GM18505 (cell line): ENCODE results near the gene PDCD1.
"Not testable (repeated sequence)": the region's sequence is repeated elsewhere in the genome, so short reads cannot be mapped to it uniquely, and the experiment has no call there.

Experiments used
- ATAC-seq: cut with Tn5 transposase; IDR thresholded peaks from one replicate; pipeline ENCODE4 v1.9.1; 2021; ENCODE audit not compliant: unreplicated experiment
- POLR2A ChIP-seq: IDR thresholded peaks from 4 replicates; pipeline ENCODE4 v1.6.1; 2011; ENCODE audit warnings: borderline replicate concordance; ENCODE audit not compliant: insufficient read depth, insufficient read length; ENCODE audit errors: extremely low read depth

PDCD1 gene

DNA sequence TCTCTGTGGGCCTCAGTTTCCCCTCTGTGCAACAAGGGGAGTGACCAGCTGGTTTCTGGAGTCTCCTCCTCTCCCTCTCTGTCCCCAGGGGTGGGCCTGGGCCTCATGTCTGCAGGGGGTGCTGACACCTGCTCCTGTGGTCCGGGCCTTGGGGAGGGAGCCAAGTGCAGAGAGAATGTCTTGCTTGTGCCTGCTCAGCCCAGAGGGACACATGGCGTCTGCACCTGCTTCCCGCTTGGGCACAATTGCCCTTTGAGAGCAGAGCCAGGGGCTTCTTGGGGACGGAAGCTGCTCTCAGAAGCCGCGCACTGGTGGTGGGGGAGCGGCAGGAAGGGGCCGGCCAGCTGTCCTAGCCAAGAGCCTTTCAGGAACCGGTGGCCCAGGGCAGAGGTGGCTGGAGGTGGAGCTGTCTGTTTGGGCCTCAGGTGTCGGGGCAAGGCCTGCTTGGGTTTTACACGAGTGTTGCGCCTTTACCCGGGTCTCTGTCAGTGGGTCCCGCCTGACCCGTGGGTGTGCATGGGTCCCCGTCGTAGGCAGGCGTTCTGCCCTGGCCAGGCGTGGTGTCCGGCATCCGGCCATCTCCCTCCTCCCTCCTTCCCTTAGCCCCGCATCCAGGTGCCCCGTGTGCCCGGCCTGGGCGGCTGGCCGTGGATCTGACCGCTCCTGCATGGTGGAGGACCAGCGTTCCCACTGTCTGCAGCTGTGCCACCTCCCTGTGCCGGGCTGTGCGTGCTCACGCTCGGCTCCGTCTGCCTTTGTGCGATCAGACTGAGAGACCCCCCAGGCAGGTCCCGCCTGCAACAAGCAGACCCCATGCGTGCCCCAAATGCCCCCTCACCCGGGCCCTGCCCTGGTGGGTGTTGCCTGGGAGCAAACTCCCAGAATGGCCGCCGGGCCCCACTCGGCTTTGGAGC, 45.7 kb downstream of the PDCD1 start:
- TF ChIP-seq POLR2A = no peak
- ATAC-seq = no peak

DNA sequence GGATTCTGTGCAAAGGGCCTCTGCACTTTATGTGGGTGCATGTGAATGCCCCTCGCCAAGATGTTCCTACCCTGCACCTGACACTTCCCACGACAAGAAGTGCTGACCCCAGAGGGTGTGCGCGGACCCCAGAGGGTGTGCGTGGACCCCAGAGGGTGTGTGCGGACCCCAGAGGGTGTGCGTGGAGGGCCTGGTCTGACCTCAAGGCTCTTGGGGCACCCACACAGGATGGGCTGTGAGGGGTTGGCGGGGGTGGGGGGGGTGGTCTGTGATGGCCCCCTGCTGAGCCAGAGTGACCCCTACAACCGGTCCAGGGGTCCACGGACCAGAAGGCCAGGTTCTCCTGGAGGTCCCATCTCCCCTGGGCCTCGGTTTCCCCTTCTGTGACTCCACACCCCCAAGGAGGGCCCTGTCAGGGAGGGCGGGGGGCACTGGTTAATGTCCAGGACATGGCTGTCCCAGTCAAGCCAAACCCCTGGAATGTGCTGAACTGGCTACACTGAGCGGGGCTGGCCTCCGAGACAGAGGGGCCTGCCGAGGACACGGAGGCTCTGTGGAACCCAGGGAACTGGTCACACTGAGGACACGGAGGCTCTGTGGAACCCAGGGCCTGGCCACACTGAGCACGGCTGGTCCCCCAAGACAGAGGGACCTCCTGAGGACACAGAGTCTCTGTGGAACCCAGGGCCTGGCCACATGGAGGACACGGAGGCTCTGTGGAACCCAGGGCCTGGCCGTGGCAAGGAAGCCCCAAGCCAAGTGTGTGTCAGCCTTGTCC, 46.6 kb downstream of the PDCD1 start:
- no peak for ATAC-seq
- no peak for TF ChIP-seq POLR2A

DNA sequence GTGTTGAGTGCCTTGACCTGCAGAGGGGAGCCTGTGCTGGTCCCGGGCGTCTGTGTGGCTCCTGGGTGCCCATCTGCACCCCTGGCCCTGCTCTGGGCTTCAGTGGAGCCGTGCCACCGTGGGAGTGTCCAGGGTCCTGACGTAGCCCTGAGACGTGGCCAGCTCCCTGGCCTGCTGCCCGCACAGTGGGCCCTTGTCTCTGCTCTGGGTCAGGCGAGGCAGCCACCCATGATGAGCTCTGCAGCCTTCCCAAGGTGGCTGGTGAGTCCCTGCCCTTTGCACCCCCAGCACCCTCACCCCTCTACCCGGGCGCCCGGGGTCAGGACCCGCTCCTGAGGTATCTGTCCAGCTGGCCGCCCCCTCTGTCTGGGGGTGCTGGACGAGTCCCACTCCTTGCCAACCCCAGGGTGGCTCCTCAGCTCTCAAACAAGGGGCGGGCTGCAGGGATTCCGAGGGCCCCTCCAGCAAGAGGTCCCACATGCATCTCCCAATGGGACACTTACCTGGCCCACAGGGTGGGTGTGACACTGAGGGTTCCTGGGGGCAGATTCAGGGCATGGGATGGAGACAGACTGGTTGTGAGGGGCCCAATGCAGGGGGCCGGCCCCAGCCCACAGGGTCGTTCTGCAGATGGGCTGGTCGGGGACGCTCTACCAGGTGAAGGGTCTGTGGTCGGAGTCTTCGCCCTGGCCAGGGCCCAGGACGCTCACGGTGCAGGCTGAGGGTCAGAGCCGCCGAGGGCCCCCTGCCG, 47.3 kb downstream of the PDCD1 start:
- TF ChIP-seq POLR2A = no peak
- no peak for ATAC-seq

DNA sequence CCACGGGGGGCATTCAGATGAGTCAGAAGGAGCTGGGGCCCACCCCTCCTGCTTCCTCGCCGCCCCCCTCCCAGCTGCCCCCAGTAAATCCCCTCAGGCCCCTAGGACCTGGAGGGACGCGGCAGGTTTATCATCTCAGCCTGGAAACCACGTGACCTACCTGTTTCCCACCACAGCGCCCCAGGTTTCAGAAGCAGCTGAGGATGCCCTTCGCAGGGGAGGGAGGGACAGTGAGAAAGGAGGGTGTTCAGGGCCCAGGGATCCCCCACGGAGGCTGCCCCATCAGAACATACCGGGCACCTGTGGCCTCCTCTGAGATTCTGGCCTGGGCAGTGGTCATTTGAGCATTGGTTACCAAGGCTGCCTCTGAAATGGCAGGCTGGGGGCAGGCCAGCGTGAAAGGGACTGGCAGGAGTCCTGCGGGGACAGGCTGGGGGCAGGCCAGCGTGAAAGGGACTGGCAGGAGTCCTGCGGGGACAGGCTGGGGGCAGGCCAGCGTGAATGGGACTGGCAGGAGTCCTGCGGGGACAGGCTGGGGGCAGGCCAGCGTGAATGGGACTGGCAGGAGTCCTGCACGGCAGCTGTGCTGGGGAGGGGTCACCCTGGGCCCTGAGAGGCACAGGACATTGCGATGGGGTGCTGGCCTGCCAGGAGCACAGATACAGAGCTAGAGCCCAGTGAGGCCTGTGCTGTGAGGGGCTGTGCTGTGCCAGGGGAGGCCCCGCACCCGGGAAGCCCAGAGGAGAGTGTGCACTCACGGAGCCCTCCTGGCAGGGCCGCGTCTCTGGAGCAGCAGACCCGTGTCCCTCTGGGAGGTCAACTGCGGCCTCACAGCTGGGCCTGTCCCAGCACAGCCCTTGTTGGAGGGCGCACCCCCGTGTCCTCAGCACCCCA, 48.1 kb downstream of the PDCD1 start:
- TF ChIP-seq POLR2A = no peak
- ATAC-seq = no peak

GRCh38 chr2:241809383-241810306, 49.0 kb downstream of the PDCD1 start:
- no peak for ATAC-seq

DNA sequence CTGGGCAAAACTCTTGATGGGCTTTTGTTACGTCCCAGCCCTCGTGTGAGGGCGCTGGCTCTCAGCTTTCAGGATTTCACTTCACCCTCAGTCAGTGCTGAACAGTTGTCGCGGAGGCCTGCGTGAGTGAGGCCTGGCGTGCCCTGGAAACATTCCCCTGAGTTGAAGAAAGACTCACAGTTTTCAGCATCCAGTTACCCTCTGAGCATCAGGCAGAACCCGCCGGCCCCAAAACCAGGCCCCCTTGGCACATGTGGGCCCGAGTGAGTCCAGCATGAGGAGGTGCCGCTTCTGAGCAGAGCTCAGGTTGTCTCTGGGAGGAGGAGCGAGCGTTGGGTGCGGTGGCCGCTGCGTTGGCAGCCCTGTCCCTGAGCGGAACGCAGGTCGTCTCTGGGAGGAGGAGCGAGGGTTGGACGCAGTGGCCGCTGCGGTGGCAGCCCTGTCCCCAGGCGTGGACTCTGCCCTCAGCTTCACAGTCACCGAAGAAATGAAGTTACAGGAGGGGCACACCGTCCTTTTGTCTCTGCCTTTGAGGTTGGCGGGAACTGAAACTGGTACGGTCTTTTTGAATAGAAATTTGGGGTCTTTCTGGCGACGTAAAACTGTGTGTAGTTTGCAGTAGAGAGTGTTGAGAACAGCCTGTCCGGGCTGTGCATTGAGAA, 49.8 kb downstream of the PDCD1 start, which contains the start of gene NEU4:
Gene NEU4, plus strand, starts transcription at position 473 of the 662 bp plus-strand sequence. CDS start 5,292 bp downstream, outside the sequence.
- TF ChIP-seq POLR2A = no peak
- no peak for ATAC-seq

More at GRCh38 chr2:241809383-241810306, 49.0 kb downstream of the PDCD1 start:
- no peak for TF ChIP-seq POLR2A

- no peak for TF ChIP-seq POLR2A
- ATAC-seq = no peak
These were observed 50.5 kb downstream of the PDCD1 start for GRCh38 chr2:241808051-241808720.

DNA sequence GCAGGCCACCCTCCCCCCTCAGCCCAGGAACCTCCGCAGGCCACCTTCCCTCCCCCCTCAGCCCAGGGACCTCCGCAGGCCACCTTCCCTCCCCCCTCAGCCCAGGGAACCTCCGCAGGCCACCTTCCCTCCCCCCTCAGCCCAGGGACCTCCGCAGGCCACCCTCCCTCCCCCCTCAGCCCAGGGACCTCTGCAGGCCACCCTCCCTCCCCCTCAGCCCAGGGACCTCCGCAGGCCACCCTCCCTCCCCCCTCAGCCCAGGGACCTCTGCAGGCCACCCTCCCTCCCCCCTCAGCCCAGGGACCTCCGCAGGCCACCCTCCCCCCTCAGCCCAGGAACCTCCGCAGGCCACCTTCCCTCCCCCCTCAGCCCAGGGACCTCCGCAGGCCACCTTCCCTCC, 52.5 kb downstream of the PDCD1 start:
- ATAC-seq = not testable (repeated sequence)

DNA sequence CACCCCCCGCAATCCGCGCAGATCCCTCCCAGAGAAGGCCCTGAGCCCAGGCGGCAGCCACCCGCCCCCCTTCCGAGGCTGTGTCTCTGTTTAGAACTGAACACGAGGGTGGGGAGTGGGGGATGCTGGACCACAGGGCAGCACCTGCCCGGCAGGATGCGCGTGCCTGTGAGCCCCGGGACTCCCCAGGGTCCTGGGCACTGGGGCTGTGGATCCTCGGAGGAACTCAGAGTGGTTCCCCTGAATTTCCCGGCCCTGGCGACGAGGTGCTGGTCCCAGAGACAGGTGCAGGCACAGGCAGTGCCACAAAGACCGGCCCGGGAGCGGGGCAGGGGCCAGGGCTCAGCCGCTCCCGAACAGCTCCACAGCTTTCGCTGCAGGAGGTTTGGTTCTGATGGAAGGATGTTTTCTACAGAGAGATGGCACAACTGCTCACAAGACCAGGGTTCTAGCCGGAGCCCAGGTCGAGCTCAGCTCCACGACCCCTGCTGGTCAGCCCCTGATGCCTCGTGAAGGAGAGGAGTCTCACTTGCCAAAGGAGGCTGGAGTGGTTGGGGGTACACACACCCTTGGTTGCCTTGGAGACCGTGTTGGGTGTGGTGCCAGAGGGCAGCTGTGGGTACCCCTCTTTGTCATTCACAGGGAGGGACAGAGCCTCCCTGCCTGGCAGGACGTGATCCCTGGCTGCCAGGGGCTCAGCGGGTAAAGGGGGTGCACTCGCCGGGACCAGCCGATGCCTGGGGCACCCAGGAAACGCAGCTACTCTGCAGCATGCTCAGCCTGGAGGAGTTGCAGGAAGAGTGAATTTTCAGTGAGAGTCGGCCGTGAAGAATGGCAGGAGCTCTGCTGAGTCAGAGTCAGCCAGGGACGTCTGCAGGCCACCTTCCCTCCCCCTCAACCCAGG, 54.1 kb downstream of the PDCD1 start:
- no peak for TF ChIP-seq POLR2A
- no peak for ATAC-seq
